ENCODE data around the gene CATSPERD. TPM values are rescaled to one million over a fixed set of nuclear protein-coding genes. Genes with fewer than 3 reads are reported as not detected.

The CATSPERD gene
- polyA plus RNA-seq, 10 donors = not detected

GRCh38 chr19:5826531-5827341 lies 106.3 kb downstream of the CATSPERD start:
- peak in 2 of 3 donors; percentile 36 for DNase-seq

DNA sequence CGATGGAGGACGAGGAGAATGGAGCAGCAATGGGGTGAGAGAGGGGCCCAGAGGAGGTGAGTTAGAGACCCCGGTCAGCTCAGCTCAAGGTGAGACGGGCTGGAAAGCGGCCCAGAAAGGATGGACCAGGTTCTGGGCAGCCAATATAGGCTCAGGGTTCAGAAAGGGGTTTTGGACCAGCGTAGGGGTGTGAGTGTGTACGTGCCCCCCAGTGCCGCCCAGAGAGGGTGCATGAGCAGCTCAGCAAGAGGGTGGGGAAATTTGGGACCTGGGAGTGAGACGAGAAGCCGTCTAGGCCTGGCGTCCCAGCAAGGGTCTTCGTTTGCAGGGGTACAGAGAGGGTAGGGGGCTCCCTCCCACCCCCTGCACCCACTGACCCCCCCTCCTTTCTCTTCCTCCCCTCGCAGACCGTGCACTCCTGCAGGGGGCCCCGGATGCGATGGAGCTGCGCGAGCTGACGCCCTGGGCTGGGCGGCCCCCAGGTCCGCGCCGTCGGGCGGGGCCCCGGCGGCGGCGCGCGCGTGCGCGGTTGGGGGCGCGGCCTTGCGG lies 107.0 kb downstream of the CATSPERD start:
- no peak for DNase-seq

DNA sequence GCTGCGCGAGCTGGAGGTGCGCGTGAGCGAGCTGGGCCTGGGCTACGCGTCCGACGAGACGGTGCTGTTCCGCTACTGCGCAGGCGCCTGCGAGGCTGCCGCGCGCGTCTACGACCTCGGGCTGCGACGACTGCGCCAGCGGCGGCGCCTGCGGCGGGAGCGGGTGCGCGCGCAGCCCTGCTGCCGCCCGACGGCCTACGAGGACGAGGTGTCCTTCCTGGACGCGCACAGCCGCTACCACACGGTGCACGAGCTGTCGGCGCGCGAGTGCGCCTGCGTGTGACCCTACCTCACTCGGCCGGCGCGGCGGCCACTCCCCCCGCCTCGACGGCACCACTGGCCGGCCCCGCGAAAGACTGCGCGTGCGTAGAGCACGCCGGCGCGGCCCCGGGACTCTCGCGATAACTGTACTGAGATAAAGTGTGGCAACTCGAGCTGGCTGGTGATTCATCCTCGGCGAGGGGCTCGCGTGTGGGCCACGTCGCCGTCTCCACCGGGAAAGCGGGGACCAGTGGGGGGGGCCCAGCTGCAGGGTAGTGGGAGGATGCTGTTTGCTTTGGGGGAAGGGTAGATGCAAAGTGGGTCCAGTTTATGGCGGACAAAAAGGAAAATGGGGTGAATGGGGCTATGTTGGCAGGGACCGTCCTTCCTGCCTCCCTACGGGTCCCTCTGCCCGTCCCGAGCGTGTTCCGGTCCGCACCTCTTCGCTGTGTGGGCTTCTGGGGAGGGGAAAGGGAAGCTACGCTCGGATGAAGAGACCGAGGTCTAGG lies 107.6 kb downstream of the CATSPERD start:
- peak; percentile 93 to 99 (median 97) for DNase-seq

Other genes with a start within 250 kb of the CATSPERD start
- gene TINCR, start 152.7 kb upstream of the CATSPERD start, polyA plus RNA-seq (ENCODE audit: insufficient read length in 10 of 10) = 1 to 10 TPM in 2 of 10 donors, under 1 TPM in 8; 0.15 to 4.2 (median 0.44) TPM
- 10 to 100 TPM; 28.3 to 61.1 (median 42.6) TPM for gene SAFB2, start 97.9 kb upstream of the CATSPERD start, polyA plus RNA-seq (ENCODE audit: insufficient read length in 10 of 10)
- gene SAFB, start 97.6 kb upstream of the CATSPERD start, polyA plus RNA-seq (ENCODE audit: insufficient read length in 10 of 10) = 100 to 1,000 TPM in 3 of 10 donors, 10 to 100 TPM in 7; 73.7 to 106 (median 90.6) TPM
- 100 to 1,000 TPM in 2 of 10 donors, 10 to 100 TPM in 8; 63.9 to 112 (median 74.4) TPM for gene MICOS13, start 40.1 kb upstream of the CATSPERD start, polyA plus RNA-seq (ENCODE audit: insufficient read length in 10 of 10)
- gene HSD11B1L, start 39.6 kb upstream of the CATSPERD start, polyA plus RNA-seq (ENCODE audit: insufficient read length in 10 of 10) = 1 to 10 TPM; 2.8 to 6.7 (median 5.1) TPM
- gene RPL36, start 30.3 kb upstream of the CATSPERD start, polyA plus RNA-seq (ENCODE audit: insufficient read length in 10 of 10) = 1,000 to 10,000 TPM in 9 of 10 donors, 100 to 1,000 TPM in 1; 814 to 1,432 (median 1,156) TPM
- 10 to 100 TPM; 41.6 to 58.6 (median 46.8) TPM for gene LONP1, start 491 bp upstream of the CATSPERD start, polyA plus RNA-seq (ENCODE audit: insufficient read length in 10 of 10)
- gene PRR22, start 64.1 kb downstream of the CATSPERD start, polyA plus RNA-seq (ENCODE audit: insufficient read length in 10 of 10) = 1 to 10 TPM in 9 of 10 donors, under 1 TPM in 1; 0.97 to 2.1 (median 1.5) TPM
- gene DUS3L, start 70.5 kb downstream of the CATSPERD start, polyA plus RNA-seq (ENCODE audit: insufficient read length in 10 of 10) = 10 to 100 TPM; 14.3 to 19.6 (median 17.1) TPM
- gene NRTN, start 84.4 kb downstream of the CATSPERD start, polyA plus RNA-seq (ENCODE audit: insufficient read length in 10 of 10) = 1 to 10 TPM in 2 of 10 donors, under 1 TPM in 8; 0.18 to 2.0 (median 0.33) TPM
- not detected for gene FUT6, start 119.1 kb downstream of the CATSPERD start, polyA plus RNA-seq (ENCODE audit: insufficient read length in 10 of 10)
- under 1 TPM in 7 of 10 donors, not detected in 3; 0.07 to 0.43 (median 0.20) TPM for gene FUT3, start 130.8 kb downstream of the CATSPERD start, polyA plus RNA-seq (ENCODE audit: insufficient read length in 10 of 10)
- gene FUT5, start 149.9 kb downstream of the CATSPERD start, polyA plus RNA-seq (ENCODE audit: insufficient read length in 10 of 10) = under 1 TPM in 3 of 10 donors, not detected in 7; 0.08 to 0.17 (median 0.13) TPM
- 100 to 1,000 TPM; 142 to 217 (median 157) TPM for gene NDUFA11, start 183.2 kb downstream of the CATSPERD start, polyA plus RNA-seq (ENCODE audit: insufficient read length in 10 of 10)
- 1 to 10 TPM; 2.5 to 5.0 (median 3.1) TPM for gene VMAC, start 184.2 kb downstream of the CATSPERD start, polyA plus RNA-seq (ENCODE audit: insufficient read length in 10 of 10)
- gene CAPS, start 193.6 kb downstream of the CATSPERD start, polyA plus RNA-seq (ENCODE audit: insufficient read length in 10 of 10) = 1 to 10 TPM; 3.2 to 8.3 (median 4.7) TPM